SK-N-MC (cell line): ENCODE data around the gene ITIH4.
A peak's percentile ranks its signal among the peaks of the same experiment; 100 is the strongest.

ENCODE experiments used
- DNase-seq: peaks from one replicate; pipeline ENCODE4 v3.0.0-alpha.2; 2011; ENCODE audit warnings: low read depth, low spot score
- H3K27ac ChIP-seq: fragments of 200-600 bp; sonication (generic); 2 replicates; pipeline ENCODE4 v1.5.1; 2016; ENCODE audit warnings: mixed run types
- H3K36me3 ChIP-seq: fragments of 200-600 bp; sonication (generic); 2 replicates; pipeline ENCODE4 v1.6.1; 2017; ENCODE audit warnings: antibody characterized with exemption, low read length, mixed read lengths; ENCODE audit not compliant: insufficient read depth
- H3K4me3 ChIP-seq: fragments of 200-600 bp; sonication (generic); 2 replicates; pipeline ENCODE4 v1.5.1; 2016
- H3K9ac ChIP-seq: fragments of 200-600 bp; sonication (generic); 2 replicates; pipeline ENCODE4 v1.8.0; 2017; ENCODE audit warnings: mixed run types, mixed read lengths; ENCODE audit not compliant: insufficient read length
- H3K9me3 ChIP-seq: fragments of 200-600 bp; sonication (generic); 2 replicates; pipeline ENCODE4 v1.6.1; 2017; ENCODE audit warnings: low read depth, mild to moderate bottlenecking, antibody characterized with exemption, low read length, moderate library complexity, mixed read lengths
- EZH2 ChIP-seq: fragments of 200-600 bp; sonication (generic); IDR thresholded peaks from one replicate; pipeline ENCODE4 v1.6.1; 2017; ENCODE audit warnings: antibody characterized with exemption
- FOXP2 ChIP-seq: optimal IDR thresholded peaks from 2 replicates; pipeline ENCODE3; 2011; ENCODE audit warnings: mild to moderate bottlenecking, moderate library complexity; ENCODE audit not compliant: insufficient read depth; ENCODE audit errors: extremely low read length, control extremely low read depth
- POLR2AphosphoS5 ChIP-seq: IDR thresholded peaks from 2 replicates; pipeline ENCODE4 v1.6.1; 2012; ENCODE audit warnings: mild to moderate bottlenecking, low read depth, low read length, borderline replicate concordance

The ITIH4 gene

GRCh38 chr3:52775877-52776276, 54.6 kb downstream of the ITIH4 start:
- no peak overlapping the region for H3K4me3 ChIP-seq
- DNase-seq: no peak
- no peak overlapping the region for H3K9ac ChIP-seq
- H3K27ac ChIP-seq: no peak overlapping the region
- no peaks in the 10 kb centered on the region for H3K9me3 ChIP-seq
- no peak for TF ChIP-seq EZH2
- TF ChIP-seq POLR2AphosphoS5: no peak
- no peak for TF ChIP-seq FOXP2
- no peaks in the 10 kb centered on the region for H3K36me3 ChIP-seq

GRCh38 chr3:52774901-52775864, 55.3 kb downstream of the ITIH4 start:
- DNase-seq: no peak
- TF ChIP-seq POLR2AphosphoS5 (no peak), FOXP2 (no peak), EZH2 (no peak)
- Histone ChIP-seq H3K4me3 (no peak overlapping the region), H3K36me3 (no peaks in the 10 kb centered on the region), H3K27ac (no peak overlapping the region), H3K9ac (no peak overlapping the region), H3K9me3 (no peaks in the 10 kb centered on the region)

- DNase-seq: no peak
- no peak overlapping the region for H3K9ac ChIP-seq
- H3K27ac ChIP-seq: no peak overlapping the region
- no peak for TF ChIP-seq POLR2AphosphoS5
- no peak for TF ChIP-seq EZH2
- TF ChIP-seq FOXP2: no peak
- no peak overlapping the region for H3K4me3 ChIP-seq
- no peaks in the 10 kb centered on the region for H3K9me3 ChIP-seq
- no peaks in the 10 kb centered on the region for H3K36me3 ChIP-seq
These were observed 56.3 kb downstream of the ITIH4 start for GRCh38 chr3:52774066-52774713.

GRCh38 chr3:52773361-52774065, 57.0 kb downstream of the ITIH4 start:
- no peak overlapping the region for H3K9ac ChIP-seq
- no peak for TF ChIP-seq POLR2AphosphoS5
- DNase-seq: no peak
- no peaks in the 10 kb centered on the region for H3K36me3 ChIP-seq
- no peaks in the 10 kb centered on the region for H3K9me3 ChIP-seq
- no peak overlapping the region for H3K27ac ChIP-seq
- H3K4me3 ChIP-seq: no peak overlapping the region

GRCh38 chr3:52771702-52772101, 58.8 kb downstream of the ITIH4 start:
- TF ChIP-seq POLR2AphosphoS5 (no peak), FOXP2 (no peak), EZH2 (no peak)
- Histone ChIP-seq H3K9ac (no peak overlapping the region), H3K27ac (no peak overlapping the region), H3K9me3 (no peaks in the 10 kb centered on the region), H3K36me3 (peaks cover 6% of the 10 kb centered on the region; the same call in 1 of the 2 replicates), H3K4me3 (no peak overlapping the region)
- DNase-seq: no peak

- H3K27ac ChIP-seq: peak overlapping the region; percentile 46; the same call in 1 of the 2 replicates
- DNase-seq: no peak
- H3K9me3 ChIP-seq: no peaks in the 10 kb centered on the region
- TF ChIP-seq POLR2AphosphoS5 (no peak), FOXP2 (no peak), EZH2 (no peak)
- H3K9ac ChIP-seq: peak overlapping the region; percentile 79
- peaks cover 6% of the 10 kb centered on the region; the same call in 1 of the 2 replicates for H3K36me3 ChIP-seq
- peak overlapping the region; percentile 83 for H3K4me3 ChIP-seq
These were observed 59.2 kb downstream of the ITIH4 start for GRCh38 chr3:52771334-52771681.

- Histone ChIP-seq H3K9ac (peak within 1 kb of the TSS; percentile 79), H3K36me3 (peaks cover 10% of the 10 kb centered on the region), H3K27ac (peak within 1 kb of the TSS; percentile 46; the same call in 1 of the 2 replicates), H3K4me3 (peak within 1 kb of the TSS; percentile 83), H3K9me3 (no peaks in the 10 kb centered on the region)
- DNase-seq: no peak
- peak; percentile 95 for TF ChIP-seq POLR2AphosphoS5
- TF ChIP-seq FOXP2: no peak
- TF ChIP-seq EZH2: no peak
These were observed 59.8 kb downstream of the ITIH4 start, which contains the start of gene NEK4 for GRCh38 chr3:52770496-52771333. NEK4 (minus strand) TSS chr3:52770940; CDS start chr3:52770746, 194 bp downstream.
